ENCODE results near the gene CD38. TPM values are rescaled to one million over a fixed set of nuclear protein-coding genes. Genes with fewer than 3 reads are reported as not detected.

Gene CD38
- total RNA-seq, 1 donor: under 0.01 TPM

- no peak for DNase-seq (ENCODE audit: low read depth)
- H3K4me3 ChIP-seq (ENCODE audit: low read depth, low read length): no peak overlapping the region
- TF ChIP-seq CTCF (IDR thresholded peaks at IDR 0.05; ENCODE audit: insufficient read depth, low read depth, low read length): no peak
Observed at GRCh38 chr4:15740764-15741404, 37.2 kb upstream of the CD38 start.

GRCh38 chr4:15742083-15742582 is 36.0 kb upstream of the CD38 start:
- TF ChIP-seq CTCF (IDR thresholded peaks at IDR 0.05; ENCODE audit: insufficient read depth, low read depth, low read length): no peak

GRCh38 chr4:15742637-15743036 is 35.5 kb upstream of the CD38 start:
- H3K4me3 ChIP-seq (ENCODE audit: low read depth, low read length): no peak overlapping the region
- no peak for DNase-seq (ENCODE audit: low read depth)
- TF ChIP-seq CTCF (IDR thresholded peaks at IDR 0.05; ENCODE audit: insufficient read depth, low read depth, low read length): no peak

More at GRCh38 chr4:15742083-15742582, 36.0 kb upstream of the CD38 start:
- no peak overlapping the region for H3K4me3 ChIP-seq (ENCODE audit: low read depth, low read length)
- DNase-seq (ENCODE audit: low read depth): no peak

GRCh38 chr4:15744016-15744545 is 34.0 kb upstream of the CD38 start:
- TF ChIP-seq CTCF (IDR thresholded peaks at IDR 0.05; ENCODE audit: insufficient read depth, low read depth, low read length): no peak
- no peak overlapping the region for H3K4me3 ChIP-seq (ENCODE audit: low read depth, low read length)
- DNase-seq (ENCODE audit: low read depth): no peak

GRCh38 chr4:15746110-15746509 is 32.0 kb upstream of the CD38 start:
- DNase-seq (ENCODE audit: low read depth): no peak
- no peak overlapping the region for H3K4me3 ChIP-seq (ENCODE audit: low read depth, low read length)
- TF ChIP-seq CTCF (IDR thresholded peaks at IDR 0.05; ENCODE audit: insufficient read depth, low read depth, low read length): no peak

- no peak for TF ChIP-seq CTCF (IDR thresholded peaks at IDR 0.05; ENCODE audit: insufficient read depth, low read depth, low read length)
- DNase-seq (ENCODE audit: low read depth): no peak
- no peak overlapping the region for H3K4me3 ChIP-seq (ENCODE audit: low read depth, low read length)
Observed at GRCh38 chr4:15749001-15749400, 29.1 kb upstream of the CD38 start.

Measured in fibroblast of villous mesenchyme (primary cell).